GM23248 (cell line): ENCODE data around the gene TOPAZ1.

Experiments
- EZH2 ChIP-seq: fragments of 200-600 bp; sonication (generic); IDR thresholded peaks from 2 replicates; pipeline ENCODE4 v1.6.1; 2018; ENCODE audit warnings: antibody characterized with exemption, mild to moderate bottlenecking; ENCODE audit not compliant: insufficient read depth, poor library complexity, severe bottlenecking
- EZH2phosphoT487 ChIP-seq: fragments of 200-600 bp; sonication (generic); IDR thresholded peaks from 2 replicates; pipeline ENCODE4 v1.6.1; 2018; ENCODE audit warnings: antibody characterized with exemption, moderate library complexity, mild to moderate bottlenecking, low read depth; ENCODE audit not compliant: insufficient read depth

- TF ChIP-seq EZH2 = no peak
- no peak for TF ChIP-seq EZH2phosphoT487
These were observed 100.6 kb downstream of the TOPAZ1 start for GRCh38 chr3:44342176-44342790.
